Germinal center (tissue), 1 donor: Measurements from ENCODE around the gene TIMELESS.
"Not testable (repeated sequence)": the region's sequence is repeated elsewhere in the genome, so short reads cannot be mapped to it uniquely, and the experiment has no call there.

Source experiments
- DNase-seq: peaks from one replicate; pipeline ENCODE4 v3.0.0; 2012; ENCODE audit warnings: mixed read lengths, low spot score

Gene TIMELESS

GRCh38 chr12:56468216-56469006 is 19.2 kb upstream of the TIMELESS start, which contains the start of gene SPRYD4:
TSS of gene SPRYD4 (plus strand) at chr12:56468578. CDS start at chr12:56468592, 14 bp downstream.
- DNase-seq, result peak; percentile 96

- DNase-seq, result no peak
Observed at GRCh38 chr12:56462565-56462964, 13.3 kb upstream of the TIMELESS start.

GRCh38 chr12:56461235-56462159 is 12.3 kb upstream of the TIMELESS start:
- DNase-seq, result no peak

- DNase-seq, result no peak
Observed at GRCh38 chr12:56457817-56458216, 8.6 kb upstream of the TIMELESS start.

- DNase-seq, result no peak
Observed at GRCh38 chr12:56454557-56454956, 5.3 kb upstream of the TIMELESS start, which contains the start of gene MIP. TSS of gene MIP (minus strand) at chr12:56454657. CDS start at chr12:56454613, 44 bp downstream.

- DNase-seq, result no peak
Observed at GRCh38 chr12:56451147-56451546, 1.9 kb upstream of the TIMELESS start.

- DNase-seq, result no peak
Observed at GRCh38 chr12:56450241-56450640, 1.0 kb upstream of the TIMELESS start.

GRCh38 chr12:56449622-56449984 is 377 bp upstream of the TIMELESS start:
- no peak for DNase-seq

GRCh38 chr12:56443208-56443607 is 6.0 kb downstream of the TIMELESS start:
- DNase-seq, result not testable (repeated sequence)

GRCh38 chr12:56437430-56438176 is 11.6 kb downstream of the TIMELESS start:
- DNase-seq, result no peak

GRCh38 chr12:56434828-56435227 is 14.4 kb downstream of the TIMELESS start:
- no peak for DNase-seq

GRCh38 chr12:56431850-56432249 is 17.4 kb downstream of the TIMELESS start:
- DNase-seq, result no peak

GRCh38 chr12:56431288-56431687 is 17.9 kb downstream of the TIMELESS start:
- no peak for DNase-seq

GRCh38 chr12:56425940-56426438 is 23.2 kb downstream of the TIMELESS start:
- DNase-seq, result no peak

GRCh38 chr12:56425193-56425592 is 24.0 kb downstream of the TIMELESS start:
- no peak for DNase-seq

- no peak for DNase-seq
Observed at GRCh38 chr12:56420411-56420810, 28.8 kb downstream of the TIMELESS start.

- no peak for DNase-seq
Observed at GRCh38 chr12:56417739-56418138, 31.5 kb downstream of the TIMELESS start.

GRCh38 chr12:56414401-56414800 is 34.8 kb downstream of the TIMELESS start:
- DNase-seq, result no peak

- DNase-seq, result no peak
Observed at GRCh38 chr12:56413392-56413791, 35.8 kb downstream of the TIMELESS start.

GRCh38 chr12:56411781-56412639 is 37.2 kb downstream of the TIMELESS start:
- DNase-seq, result no peak

GRCh38 chr12:56410768-56411167 is 38.5 kb downstream of the TIMELESS start:
- DNase-seq, result no peak
